HG03095 (cell line): Measurements from ENCODE around the gene WDSUB1.

Source experiments
- ATAC-seq: cut with Tn5 transposase; IDR thresholded peaks from one replicate; pipeline ENCODE4 v1.9.1; 2021; ENCODE audit warnings: moderate library complexity; ENCODE audit not compliant: unreplicated experiment

The WDSUB1 gene

GRCh38 chr2:159199761-159200465, 86.6 kb downstream of the WDSUB1 start:
- no peak for ATAC-seq

GRCh38 chr2:159199236-159199635, 87.3 kb downstream of the WDSUB1 start:
- no peak for ATAC-seq

- no peak for ATAC-seq
Observed at GRCh38 chr2:159196393-159196925, 90.0 kb downstream of the WDSUB1 start.

- no peak for ATAC-seq
Observed at GRCh38 chr2:159195697-159196096, 90.8 kb downstream of the WDSUB1 start.

GRCh38 chr2:159194241-159194640, 92.3 kb downstream of the WDSUB1 start:
- ATAC-seq, result no peak

- no peak for ATAC-seq
Observed at GRCh38 chr2:159193791-159194190, 92.7 kb downstream of the WDSUB1 start.

- no peak for ATAC-seq
Observed at GRCh38 chr2:159192371-159192918, 94.1 kb downstream of the WDSUB1 start.

- no peak for ATAC-seq
Observed at GRCh38 chr2:159188449-159188848, 98.1 kb downstream of the WDSUB1 start.

GRCh38 chr2:159187106-159187505, 99.4 kb downstream of the WDSUB1 start:
- ATAC-seq, result no peak

GRCh38 chr2:159186462-159186861, 100.0 kb downstream of the WDSUB1 start:
- peak; percentile 48 for ATAC-seq
